A673 (cell line): ENCODE data around the gene TRMT6.

Source experiments
- EZH2 ChIP-seq: fragments of 200-600 bp; sonication (generic); IDR thresholded peaks from 2 replicates; pipeline ENCODE4 v1.6.1; 2017; ENCODE audit warnings: borderline replicate concordance, low read depth, mild to moderate bottlenecking, mixed read lengths, antibody characterized with exemption, low read length; ENCODE audit not compliant: poor library complexity, severe bottlenecking
- TF ChIP-seq, protein P1 (sequence below): fragments of 300-800, 200-600 bp; sonication (generic); conservative IDR thresholded peaks from 2 replicates; pipeline ENCODE4 v1.5.1; 2017; ENCODE audit warnings: low read depth, mild to moderate bottlenecking, antibody characterized with exemption, low read length, moderate library complexity, mixed read lengths

DNA sequence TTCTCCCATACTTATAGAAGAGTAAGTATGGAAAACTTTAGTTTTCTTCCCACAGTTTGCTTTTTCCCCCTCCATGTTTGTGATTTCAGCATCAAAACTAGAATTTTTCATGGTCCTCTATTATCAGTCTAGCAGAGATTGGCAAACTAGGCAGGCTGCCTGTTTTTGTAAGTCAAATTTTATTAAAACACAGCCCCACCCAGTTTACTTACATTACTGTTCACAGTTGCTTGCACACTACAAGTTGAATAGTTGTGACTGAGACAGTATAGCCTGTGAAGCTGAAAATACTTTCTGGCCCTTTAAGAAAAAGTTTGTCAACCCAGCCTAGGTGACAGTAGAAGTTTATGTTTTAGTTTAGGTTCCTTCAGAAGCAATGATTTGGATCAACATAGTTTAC, 19.6 kb upstream of the TRMT6 start:
- TF ChIP-seq, protein P1, sequence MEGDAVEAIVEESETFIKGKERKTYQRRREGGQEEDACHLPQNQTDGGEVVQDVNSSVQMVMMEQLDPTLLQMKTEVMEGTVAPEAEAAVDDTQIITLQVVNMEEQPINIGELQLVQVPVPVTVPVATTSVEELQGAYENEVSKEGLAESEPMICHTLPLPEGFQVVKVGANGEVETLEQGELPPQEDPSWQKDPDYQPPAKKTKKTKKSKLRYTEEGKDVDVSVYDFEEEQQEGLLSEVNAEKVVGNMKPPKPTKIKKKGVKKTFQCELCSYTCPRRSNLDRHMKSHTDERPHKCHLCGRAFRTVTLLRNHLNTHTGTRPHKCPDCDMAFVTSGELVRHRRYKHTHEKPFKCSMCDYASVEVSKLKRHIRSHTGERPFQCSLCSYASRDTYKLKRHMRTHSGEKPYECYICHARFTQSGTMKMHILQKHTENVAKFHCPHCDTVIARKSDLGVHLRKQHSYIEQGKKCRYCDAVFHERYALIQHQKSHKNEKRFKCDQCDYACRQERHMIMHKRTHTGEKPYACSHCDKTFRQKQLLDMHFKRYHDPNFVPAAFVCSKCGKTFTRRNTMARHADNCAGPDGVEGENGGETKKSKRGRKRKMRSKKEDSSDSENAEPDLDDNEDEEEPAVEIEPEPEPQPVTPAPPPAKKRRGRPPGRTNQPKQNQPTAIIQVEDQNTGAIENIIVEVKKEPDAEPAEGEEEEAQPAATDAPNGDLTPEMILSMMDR = no peak
- TF ChIP-seq EZH2 = no peak
